DOHH2 (cell line): ENCODE measurements around the gene DDX51.

Experiments used
- H3F3A ChIP-seq: fragments of 200-600 bp; sonication (generic), shearing (Covaris generic); 2 replicates; pipeline ENCODE4 v1.6.0; 2016; ENCODE audit warnings: antibody characterized with exemption, mild to moderate bottlenecking; ENCODE audit not compliant: control insufficient read depth, insufficient read depth
- H3K27ac ChIP-seq: fragments of 200-600 bp; sonication (generic); 2 replicates; pipeline ENCODE4 v1.5.1; 2014; ENCODE audit warnings: low read depth, mild to moderate bottlenecking, low read length, moderate library complexity
- H3K27me3 ChIP-seq: fragments of 200-600 bp; sonication (generic); 2 replicates; pipeline ENCODE4 v1.6.1; 2014; ENCODE audit warnings: mild to moderate bottlenecking, low read length, mixed read lengths; ENCODE audit not compliant: control insufficient read depth
- H3K36me3 ChIP-seq: fragments of 200-600 bp; sonication (generic); 2 replicates; pipeline ENCODE4 v1.6.1; 2014; ENCODE audit warnings: mild to moderate bottlenecking, low read length, moderate library complexity, mixed read lengths; ENCODE audit not compliant: control insufficient read depth
- H3K4me1 ChIP-seq: fragments of 200-600 bp; sonication (generic); 2 replicates; pipeline ENCODE4 v1.6.1; 2014; ENCODE audit warnings: mild to moderate bottlenecking, low read length, mixed read lengths; ENCODE audit not compliant: control insufficient read depth
- H3K4me2 ChIP-seq: fragments of 200-600 bp; sonication (generic); 2 replicates; pipeline ENCODE4 v1.6.0; 2014; ENCODE audit warnings: mild to moderate bottlenecking, low read length, moderate library complexity
- H3K4me3 ChIP-seq: fragments of 200-600 bp; sonication (generic); 2 replicates; pipeline ENCODE4 v1.5.1; 2014; ENCODE audit warnings: mild to moderate bottlenecking, low read length, mixed read lengths
- H3K79me2 ChIP-seq: fragments of 200-600 bp; sonication (generic); 2 replicates; pipeline ENCODE4 v1.6.1; 2014; ENCODE audit warnings: mild to moderate bottlenecking, low read length, mixed read lengths; ENCODE audit not compliant: control insufficient read depth
- H3K9me2 ChIP-seq: fragments of 200-600 bp; sonication (generic); replicated peaks from 2 replicates; pipeline ENCODE4 v1.6.1; 2014; ENCODE audit warnings: mild to moderate bottlenecking, low read length, mixed read lengths; ENCODE audit not compliant: control insufficient read depth
- H3K9me3 ChIP-seq: fragments of 200-600 bp; sonication (generic); 2 replicates; pipeline ENCODE4 v1.6.1; 2014; ENCODE audit warnings: antibody characterized with exemption, low read length, mixed read lengths; ENCODE audit not compliant: control insufficient read depth, insufficient read depth
- H4K20me1 ChIP-seq: fragments of 200-600 bp; sonication (generic); 2 replicates; pipeline ENCODE4 v1.6.0; 2014; ENCODE audit warnings: low read depth, mild to moderate bottlenecking, antibody characterized with exemption, low read length, moderate library complexity; ENCODE audit not compliant: control insufficient read depth, insufficient read depth
- EZH2phosphoT487 ChIP-seq: fragments of 200-600 bp; sonication (generic); IDR thresholded peaks from 2 replicates; pipeline ENCODE4 v1.6.1; 2017; ENCODE audit warnings: borderline replicate concordance, mild to moderate bottlenecking, antibody characterized with exemption, low read length, moderate library complexity, mixed read lengths
- TF ChIP-seq, protein P1 (sequence below): fragments of 200-600 bp; sonication (generic); IDR thresholded peaks from one replicate; pipeline ENCODE4 v1.5.1; 2014; ENCODE audit warnings: antibody characterized with exemption, mild to moderate bottlenecking, low read depth, low read length; ENCODE audit not compliant: poor library complexity, severe bottlenecking

The DDX51 gene

DNA sequence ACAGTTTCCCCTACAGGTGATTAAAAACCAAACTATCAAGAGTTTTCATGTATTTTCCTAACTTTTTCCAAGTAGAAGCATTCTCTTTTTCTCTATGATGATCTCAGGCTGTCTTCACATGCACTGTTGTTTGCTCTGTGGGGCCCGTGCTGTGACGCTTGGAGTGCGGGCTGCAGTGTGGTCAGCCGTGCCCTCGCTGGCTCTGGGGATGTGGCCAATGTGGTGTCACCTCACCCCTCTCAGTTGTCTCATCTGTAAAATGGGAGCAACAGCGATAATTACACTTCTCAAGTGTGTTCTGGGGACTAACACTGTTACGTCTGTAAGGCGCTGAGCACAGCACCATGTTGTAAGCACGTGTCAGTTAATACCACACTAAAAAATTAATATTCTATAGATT is 28.6 kb downstream of the DDX51 start:
- Histone ChIP-seq H3K27ac (no peak overlapping the region), H4K20me1 (0 out of 2 replicates have a peak, but pooled peaks cover 3% of the 10 kb centered on the region), H3F3A (no peaks in the 10 kb centered on the region), H3K27me3 (no peaks in the 10 kb centered on the region), H3K9me3 (no peaks in the 10 kb centered on the region), H3K4me1 (no peaks in the 10 kb centered on the region), H3K9me2 (no peaks in the 10 kb centered on the region), H3K36me3 (peaks cover 42% of the 10 kb centered on the region), H3K79me2 (no peaks in the 10 kb centered on the region), H3K4me3 (no peak overlapping the region), H3K4me2 (no peak overlapping the region)
- TF ChIP-seq, protein P1, sequence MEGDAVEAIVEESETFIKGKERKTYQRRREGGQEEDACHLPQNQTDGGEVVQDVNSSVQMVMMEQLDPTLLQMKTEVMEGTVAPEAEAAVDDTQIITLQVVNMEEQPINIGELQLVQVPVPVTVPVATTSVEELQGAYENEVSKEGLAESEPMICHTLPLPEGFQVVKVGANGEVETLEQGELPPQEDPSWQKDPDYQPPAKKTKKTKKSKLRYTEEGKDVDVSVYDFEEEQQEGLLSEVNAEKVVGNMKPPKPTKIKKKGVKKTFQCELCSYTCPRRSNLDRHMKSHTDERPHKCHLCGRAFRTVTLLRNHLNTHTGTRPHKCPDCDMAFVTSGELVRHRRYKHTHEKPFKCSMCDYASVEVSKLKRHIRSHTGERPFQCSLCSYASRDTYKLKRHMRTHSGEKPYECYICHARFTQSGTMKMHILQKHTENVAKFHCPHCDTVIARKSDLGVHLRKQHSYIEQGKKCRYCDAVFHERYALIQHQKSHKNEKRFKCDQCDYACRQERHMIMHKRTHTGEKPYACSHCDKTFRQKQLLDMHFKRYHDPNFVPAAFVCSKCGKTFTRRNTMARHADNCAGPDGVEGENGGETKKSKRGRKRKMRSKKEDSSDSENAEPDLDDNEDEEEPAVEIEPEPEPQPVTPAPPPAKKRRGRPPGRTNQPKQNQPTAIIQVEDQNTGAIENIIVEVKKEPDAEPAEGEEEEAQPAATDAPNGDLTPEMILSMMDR, result no peak

DNA sequence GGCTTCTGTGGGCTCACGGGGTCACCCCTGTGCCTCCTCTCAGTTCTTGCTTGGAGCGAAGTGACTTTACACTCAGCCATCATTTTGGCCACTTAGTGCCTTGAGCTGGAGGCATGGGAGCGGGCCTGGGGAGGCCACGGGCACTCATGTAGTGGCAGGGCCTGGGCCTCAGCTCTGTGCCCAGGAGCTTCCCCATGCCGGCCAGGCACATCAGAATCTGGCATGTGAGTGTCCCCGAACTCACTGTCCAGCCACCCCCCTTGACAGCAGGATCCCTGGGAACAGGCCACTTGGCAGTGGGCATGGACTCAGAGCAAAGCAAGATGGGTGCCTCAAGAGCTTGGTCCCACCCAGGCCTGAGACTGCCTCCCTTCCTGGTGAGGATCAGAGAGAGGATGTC is 29.5 kb downstream of the DDX51 start:
- H3K27ac ChIP-seq, result no peak overlapping the region
- H4K20me1 ChIP-seq, result 0 out of 2 replicates have a peak, but pooled peaks cover 3% of the 10 kb centered on the region
- no peaks in the 10 kb centered on the region for H3K79me2 ChIP-seq
- no peaks in the 10 kb centered on the region for H3K9me2 ChIP-seq
- no peaks in the 10 kb centered on the region for H3F3A ChIP-seq
- TF ChIP-seq EZH2phosphoT487, result no peak
- TF ChIP-seq, protein P1, result no peak
- no peak overlapping the region for H3K4me2 ChIP-seq
- no peaks in the 10 kb centered on the region for H3K9me3 ChIP-seq
- H3K27me3 ChIP-seq, result no peaks in the 10 kb centered on the region
- no peaks in the 10 kb centered on the region for H3K4me1 ChIP-seq
- peaks cover 47% of the 10 kb centered on the region for H3K36me3 ChIP-seq
- H3K4me3 ChIP-seq, result no peak overlapping the region

DNA sequence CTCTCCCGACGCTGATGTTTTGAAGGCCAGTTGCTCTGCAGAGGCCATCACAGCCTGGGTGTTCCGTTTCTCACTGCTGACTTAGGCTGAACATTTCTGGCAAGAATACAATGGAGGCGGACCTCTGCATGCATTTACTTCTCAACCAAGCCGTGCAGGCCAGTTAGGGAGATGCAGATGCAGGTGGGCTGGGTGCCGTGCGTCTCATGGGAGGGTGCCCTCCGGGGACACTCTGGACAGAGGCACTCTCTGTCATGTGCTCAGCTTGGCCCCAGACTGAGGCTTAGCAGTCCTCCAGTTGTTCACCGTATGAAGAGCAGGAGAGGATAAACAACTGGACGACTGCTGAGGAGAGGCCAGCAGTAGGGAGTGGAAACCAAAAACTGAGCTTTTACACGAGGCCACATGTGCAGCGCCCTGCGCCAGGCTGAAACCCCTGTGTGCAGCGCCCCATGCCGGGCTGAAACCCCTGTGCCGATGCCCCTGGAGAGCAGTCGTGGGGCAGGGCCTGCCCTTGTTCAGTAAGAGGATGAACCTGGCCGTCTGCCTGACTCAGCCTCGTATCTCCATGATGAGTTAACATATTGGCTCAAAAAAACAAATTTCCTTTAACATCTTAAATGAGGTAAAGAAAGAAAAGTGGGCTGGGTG is 32.3 kb downstream of the DDX51 start:
- Histone ChIP-seq H3K79me2 (peaks cover 3% of the 10 kb centered on the region), H3K4me3 (no peak overlapping the region), H3F3A (no peaks in the 10 kb centered on the region), H3K9me3 (no peaks in the 10 kb centered on the region), H3K27me3 (no peaks in the 10 kb centered on the region), H3K4me2 (no peak overlapping the region), H3K9me2 (no peaks in the 10 kb centered on the region), H4K20me1 (0 out of 2 replicates have a peak, but pooled peaks cover 3% of the 10 kb centered on the region), H3K36me3 (peaks cover 62% of the 10 kb centered on the region), H3K4me1 (no peaks in the 10 kb centered on the region), H3K27ac (no peak overlapping the region)
- TF ChIP-seq, protein P1, result no peak
- TF ChIP-seq EZH2phosphoT487, result no peak
